Choroid plexus epithelial cell (primary cell): ENCODE results near the gene NARF.
"Not testable (repeated sequence)": the region's sequence is repeated elsewhere in the genome, so short reads cannot be mapped to it uniquely, and the experiment has no call there.

Experiments used
- DNase-seq: peaks from one replicate; pipeline ENCODE4 v3.0.0-alpha.2; 2010; ENCODE audit warnings: low read depth
- H3K4me3 ChIP-seq: 2 replicates; pipeline ENCODE4 v1.5.1; 2011; ENCODE audit warnings: low read depth, mild to moderate bottlenecking, control low read depth, low read length, moderate library complexity
- CTCF ChIP-seq: conservative IDR thresholded peaks from 2 replicates; pipeline ENCODE4 v1.5.1; 2011; ENCODE audit warnings: low read depth, mild to moderate bottlenecking, control low read depth, inconsistent platforms, low read length, moderate library complexity

The NARF gene

GRCh38 chr17:82446649-82447048, 11.9 kb upstream of the NARF start:
- H3K4me3 ChIP-seq: no peak overlapping the region
- no peak for DNase-seq
- no peak for TF ChIP-seq CTCF

GRCh38 chr17:82447876-82448275, 10.7 kb upstream of the NARF start:
- DNase-seq: no peak
- no peak overlapping the region for H3K4me3 ChIP-seq
- no peak for TF ChIP-seq CTCF

GRCh38 chr17:82449131-82449882, 9.2 kb upstream of the NARF start:
- peak overlapping the region; percentile 88 for H3K4me3 ChIP-seq
- TF ChIP-seq CTCF: no peak
- DNase-seq: no peak

- DNase-seq: no peak
- TF ChIP-seq CTCF: no peak
- H3K4me3 ChIP-seq: peak overlapping the region; percentile 88
These were observed 8.6 kb upstream of the NARF start for GRCh38 chr17:82449883-82450356.

GRCh38 chr17:82450357-82451106, 8.0 kb upstream of the NARF start, which contains the start of gene CYBC1:
TSS of gene CYBC1 (minus strand) at chr17:82450752. CDS start at chr17:82449254, 1,498 bp downstream.
- TF ChIP-seq CTCF: no peak
- peak; percentile 97 for DNase-seq
- peak within 1 kb of the TSS; percentile 88 for H3K4me3 ChIP-seq

- DNase-seq: no peak
- no peak overlapping the region for H3K4me3 ChIP-seq
- TF ChIP-seq CTCF: no peak
These were observed 6.4 kb upstream of the NARF start for GRCh38 chr17:82452162-82452561.

- not testable (repeated sequence) for H3K4me3 ChIP-seq
These were observed 5.4 kb upstream of the NARF start for GRCh38 chr17:82453151-82453550.

GRCh38 chr17:82453706-82454105, 4.8 kb upstream of the NARF start:
- not testable (repeated sequence) for DNase-seq, H3K4me3 ChIP-seq

More at GRCh38 chr17:82453151-82453550, 5.4 kb upstream of the NARF start:
- DNase-seq: not testable (repeated sequence)
